ENCODE data around the gene PSMD6. TPM values are rescaled to one million over a fixed set of nuclear protein-coding genes. Genes with fewer than 3 reads are reported as not detected.

Gene PSMD6
- total RNA-seq, 1 experiment from 2014 or later: 62.7 TPM

GRCh38 chr3:64047787-64048186, 24.5 kb upstream of the PSMD6 start:
- no peak overlapping the region for H3K4me3 Mint-ChIP-seq (ENCODE audit: unreplicated experiment)
- ChIA-PET POLR2A (interaction anchor here (0.7 kb wide), 1 partner anchor 13 kb away, joined by 3 read pairs; no protein-coding TSS in a partner anchor), CTCF (interaction anchor here (0.6 to 0.7 kb wide), 2 partner anchors 197 to 992 kb away, joined by 3 to 4 read pairs; no protein-coding TSS in a partner anchor)

DNA sequence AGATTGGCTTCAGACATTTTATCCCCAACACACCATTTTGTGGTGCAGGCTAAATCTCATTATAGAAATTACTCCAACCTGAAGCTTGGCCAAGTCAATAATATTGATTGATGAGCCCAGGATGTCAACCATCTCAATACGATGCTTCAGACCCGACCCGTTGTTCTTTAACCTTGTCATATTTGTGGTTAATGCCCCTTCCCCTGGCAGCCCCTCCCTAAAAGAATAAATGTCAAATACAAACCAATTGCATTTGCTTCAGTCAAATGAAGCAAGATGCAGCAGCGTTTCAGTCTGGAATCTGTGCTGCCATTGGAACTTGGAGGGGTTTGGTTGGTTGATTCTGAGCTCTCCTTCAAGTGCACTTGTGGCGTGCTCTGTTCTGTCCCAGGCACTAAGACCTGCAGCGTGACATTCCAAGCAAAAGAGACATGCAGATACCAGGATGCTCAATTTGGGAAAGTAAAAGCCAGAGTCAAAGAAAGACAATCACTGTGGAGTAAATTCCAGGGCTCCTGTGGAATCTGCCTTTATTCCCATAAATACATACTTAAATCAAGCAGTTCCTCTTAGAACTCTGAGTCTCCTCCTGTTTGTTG, 23.8 kb upstream of the PSMD6 start:
- CTCF ChIA-PET: interaction anchor here (0.6 to 1.0 kb wide), 3 partner anchors 16 to 993 kb away, joined by 3 to 6 read pairs (median 3); no protein-coding TSS in a partner anchor
- TF ChIP-seq, protein P1, sequence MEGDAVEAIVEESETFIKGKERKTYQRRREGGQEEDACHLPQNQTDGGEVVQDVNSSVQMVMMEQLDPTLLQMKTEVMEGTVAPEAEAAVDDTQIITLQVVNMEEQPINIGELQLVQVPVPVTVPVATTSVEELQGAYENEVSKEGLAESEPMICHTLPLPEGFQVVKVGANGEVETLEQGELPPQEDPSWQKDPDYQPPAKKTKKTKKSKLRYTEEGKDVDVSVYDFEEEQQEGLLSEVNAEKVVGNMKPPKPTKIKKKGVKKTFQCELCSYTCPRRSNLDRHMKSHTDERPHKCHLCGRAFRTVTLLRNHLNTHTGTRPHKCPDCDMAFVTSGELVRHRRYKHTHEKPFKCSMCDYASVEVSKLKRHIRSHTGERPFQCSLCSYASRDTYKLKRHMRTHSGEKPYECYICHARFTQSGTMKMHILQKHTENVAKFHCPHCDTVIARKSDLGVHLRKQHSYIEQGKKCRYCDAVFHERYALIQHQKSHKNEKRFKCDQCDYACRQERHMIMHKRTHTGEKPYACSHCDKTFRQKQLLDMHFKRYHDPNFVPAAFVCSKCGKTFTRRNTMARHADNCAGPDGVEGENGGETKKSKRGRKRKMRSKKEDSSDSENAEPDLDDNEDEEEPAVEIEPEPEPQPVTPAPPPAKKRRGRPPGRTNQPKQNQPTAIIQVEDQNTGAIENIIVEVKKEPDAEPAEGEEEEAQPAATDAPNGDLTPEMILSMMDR (IDR thresholded peaks at IDR 0.05; ENCODE audit: unreplicated experiment): no peak
- POLR2A ChIA-PET: no interaction called here
- Mint-ChIP-seq H3K4me3 (ENCODE audit: unreplicated experiment) (no peak overlapping the region), H3K4me1 (ENCODE audit: insufficient read depth, unreplicated experiment) (no peaks in the 10 kb centered on the region), H3K27me3 (ENCODE audit: insufficient read depth, unreplicated experiment) (no peaks in the 10 kb centered on the region), H3K27ac (ENCODE audit: low read depth, unreplicated experiment) (no peak overlapping the region), H3K9me3 (ENCODE audit: unreplicated experiment) (no peaks in the 10 kb centered on the region), H3K36me3 (ENCODE audit: insufficient read depth, unreplicated experiment) (no peaks in the 10 kb centered on the region)
- intact Hi-C loops (cut with micrococcal nuclease): no loop called here
- DNase-seq (ENCODE audit: unreplicated experiment): no peak
- no TSS peak for BruUV-seq (replicated peaks)

More at GRCh38 chr3:64047787-64048186, 24.5 kb upstream of the PSMD6 start:
- intact Hi-C loops (cut with micrococcal nuclease): no loop called here
- BruUV-seq (replicated peaks): no TSS peak
- H3K27ac Mint-ChIP-seq (ENCODE audit: low read depth, unreplicated experiment): no peak overlapping the region
- H3K27me3 Mint-ChIP-seq (ENCODE audit: insufficient read depth, unreplicated experiment): no peaks in the 10 kb centered on the region
- no peaks in the 10 kb centered on the region for H3K9me3 Mint-ChIP-seq (ENCODE audit: unreplicated experiment)
- TF ChIP-seq, protein P1 (IDR thresholded peaks at IDR 0.05; ENCODE audit: unreplicated experiment): no peak
- H3K36me3 Mint-ChIP-seq (ENCODE audit: insufficient read depth, unreplicated experiment): no peaks in the 10 kb centered on the region
- no peak for DNase-seq (ENCODE audit: unreplicated experiment)
- no peaks in the 10 kb centered on the region for H3K4me1 Mint-ChIP-seq (ENCODE audit: insufficient read depth, unreplicated experiment)

- H3K9me3 Mint-ChIP-seq (ENCODE audit: unreplicated experiment): no peaks in the 10 kb centered on the region
- no TSS peak for BruUV-seq (replicated peaks)
- CTCF ChIA-PET: interaction anchor here (0.5 to 1.0 kb wide), 3 partner anchors 16 to 368 kb away, joined by 3 to 6 read pairs (median 3); no protein-coding TSS in a partner anchor
Observed at GRCh38 chr3:64046592-64046991, 23.3 kb upstream of the PSMD6 start.

GRCh38 chr3:64042952-64043351, 19.7 kb upstream of the PSMD6 start:
- ChIA-PET POLR2A (interaction anchor here (0.7 kb wide), 1 partner anchor 1605 kb away, joined by 3 read pairs; no protein-coding TSS in a partner anchor), CTCF (interaction anchor here (0.8 kb wide), 1 partner anchor 13 kb away, joined by 3 read pairs; no protein-coding TSS in a partner anchor)
- TF ChIP-seq, protein P1 (IDR thresholded peaks at IDR 0.05; ENCODE audit: unreplicated experiment): no peak
- peaks cover 7% of the 10 kb centered on the region for H3K9me3 Mint-ChIP-seq (ENCODE audit: unreplicated experiment)
- DNase-seq (ENCODE audit: unreplicated experiment): no peak
- H3K36me3 Mint-ChIP-seq (ENCODE audit: insufficient read depth, unreplicated experiment): peaks cover 6% of the 10 kb centered on the region
- intact Hi-C loops (cut with micrococcal nuclease): no loop called here
- no peak overlapping the region for H3K4me3 Mint-ChIP-seq (ENCODE audit: unreplicated experiment)
- H3K27ac Mint-ChIP-seq (ENCODE audit: low read depth, unreplicated experiment): no peak overlapping the region
- H3K4me1 Mint-ChIP-seq (ENCODE audit: insufficient read depth, unreplicated experiment): no peaks in the 10 kb centered on the region
- no TSS peak for BruUV-seq (replicated peaks)
- H3K27me3 Mint-ChIP-seq (ENCODE audit: insufficient read depth, unreplicated experiment): no peaks in the 10 kb centered on the region

More at GRCh38 chr3:64046592-64046991, 23.3 kb upstream of the PSMD6 start:
- intact Hi-C loops (cut with micrococcal nuclease): no loop called here
- Mint-ChIP-seq H3K36me3 (ENCODE audit: insufficient read depth, unreplicated experiment) (no peaks in the 10 kb centered on the region), H3K4me1 (ENCODE audit: insufficient read depth, unreplicated experiment) (no peaks in the 10 kb centered on the region), H3K27ac (ENCODE audit: low read depth, unreplicated experiment) (no peak overlapping the region), H3K27me3 (ENCODE audit: insufficient read depth, unreplicated experiment) (no peaks in the 10 kb centered on the region), H3K4me3 (ENCODE audit: unreplicated experiment) (no peak overlapping the region)
- POLR2A ChIA-PET: no interaction called here
- no peak for DNase-seq (ENCODE audit: unreplicated experiment)
- TF ChIP-seq, protein P1 (IDR thresholded peaks at IDR 0.05; ENCODE audit: unreplicated experiment): no peak
